Umbilical cord (tissue), 2 donors: ENCODE measurements around the gene DCDC2. TPM values are rescaled to one million over a fixed set of nuclear protein-coding genes. Genes with fewer than 3 reads are reported as not detected.
A peak's percentile ranks its signal among the peaks of the same experiment; 100 is the strongest.
"Not testable (repeated sequence)": the region's sequence is repeated elsewhere in the genome, so short reads cannot be mapped to it uniquely, and the experiment has no call there.

ENCODE experiments used
- DNase-seq: peaks from one replicate; pipeline ENCODE4 v3.0.0-alpha.2; 2015; ENCODE audit warnings: low spot score
- total RNA-seq: library from RNA; depleted of rRNA; stranded (reverse); fragments of >200 nt; gene quantifications from one replicate; pipeline ENCODE4 v1.2.3, GENCODE V29; 2014; ENCODE audit warnings: low replicate concordance; ENCODE audit not compliant: insufficient read depth

The DCDC2 gene
- total RNA-seq, 1 donor from 2014 or later, result 4.3 TPM

- no peak for DNase-seq
Measured at GRCh38 chr6:24327756-24328155, 30.1 kb downstream of the DCDC2 start.

GRCh38 chr6:24325978-24326377 is 31.9 kb downstream of the DCDC2 start:
- no peak for DNase-seq

GRCh38 chr6:24324617-24325016 is 33.2 kb downstream of the DCDC2 start:
- DNase-seq, result no peak

GRCh38 chr6:24323632-24324337 is 34.1 kb downstream of the DCDC2 start:
- DNase-seq, result no peak

- DNase-seq, result no peak
Measured at GRCh38 chr6:24322924-24323323, 34.9 kb downstream of the DCDC2 start.

GRCh38 chr6:24322446-24322845 is 35.4 kb downstream of the DCDC2 start:
- DNase-seq, result not testable (repeated sequence)

- DNase-seq, result no peak
Measured at GRCh38 chr6:24321538-24322162, 36.2 kb downstream of the DCDC2 start.

GRCh38 chr6:24313251-24314141 is 44.4 kb downstream of the DCDC2 start:
- no peak for DNase-seq

DNA sequence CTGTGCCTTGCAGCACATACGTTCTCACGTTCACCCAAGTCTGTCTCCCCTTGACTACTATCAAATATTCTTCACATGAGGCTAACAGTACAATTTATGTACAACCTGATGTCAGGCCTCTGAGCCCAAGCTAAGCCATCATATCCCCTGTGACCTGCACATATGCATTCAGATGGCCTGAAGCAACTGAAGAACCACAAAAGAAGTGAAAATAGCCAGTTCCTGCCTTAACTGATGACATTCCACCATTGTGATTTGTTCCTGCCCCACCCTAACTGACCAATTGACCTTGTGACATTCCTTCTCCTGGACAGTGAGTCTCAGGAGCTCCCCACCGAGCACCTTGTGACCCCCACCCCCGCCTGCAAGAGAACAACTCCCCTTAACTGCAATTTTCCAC is 46.1 kb downstream of the DCDC2 start:
- DNase-seq, result not testable (repeated sequence)

DNA sequence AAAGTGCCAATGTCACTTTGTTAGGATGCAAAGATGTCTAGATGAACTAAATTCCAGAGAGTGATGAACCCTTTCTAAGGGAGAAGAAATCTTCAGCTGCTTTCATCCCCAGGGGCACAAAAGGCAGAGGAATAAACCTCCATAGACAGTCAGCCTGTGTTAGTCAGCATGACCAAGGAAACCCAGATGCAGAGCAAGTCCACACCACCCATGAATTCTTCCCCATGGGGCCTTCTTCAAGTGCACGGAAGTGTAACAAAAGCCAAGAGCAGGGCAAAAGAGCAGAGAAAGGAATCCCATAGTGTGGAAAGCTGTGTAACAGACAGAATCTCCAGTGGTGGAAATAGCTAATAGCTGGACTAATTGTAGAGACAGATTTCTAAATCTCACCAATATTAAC is 50.0 kb downstream of the DCDC2 start:
- no peak for DNase-seq

GRCh38 chr6:24306936-24307335 is 50.9 kb downstream of the DCDC2 start:
- DNase-seq, result no peak

DNA sequence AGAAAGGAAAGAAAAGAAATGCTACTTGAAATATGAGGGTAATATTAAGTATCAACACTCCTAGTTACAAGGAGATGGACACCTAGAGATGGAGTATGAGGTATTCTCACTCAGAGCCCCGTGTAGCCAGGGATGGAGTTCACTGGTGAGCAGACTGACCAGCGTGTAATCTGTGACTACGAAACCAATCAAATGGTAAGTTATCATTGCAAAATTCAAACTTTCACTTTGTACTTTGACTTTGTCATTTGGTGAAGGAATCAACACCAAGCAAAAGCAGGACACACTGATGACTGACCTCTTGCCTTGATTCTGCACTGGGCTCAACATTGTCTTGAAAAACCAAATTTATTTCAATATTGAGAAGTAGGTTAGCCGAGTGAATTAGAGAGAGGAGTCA is 51.8 kb downstream of the DCDC2 start:
- DNase-seq, result no peak

GRCh38 chr6:24296944-24297343 is 60.9 kb downstream of the DCDC2 start:
- DNase-seq, result no peak

- not testable (repeated sequence) for DNase-seq
Measured at GRCh38 chr6:24293852-24294251, 64.0 kb downstream of the DCDC2 start.

- DNase-seq, result no peak
Measured at GRCh38 chr6:24287239-24287638, 70.6 kb downstream of the DCDC2 start.

DNA sequence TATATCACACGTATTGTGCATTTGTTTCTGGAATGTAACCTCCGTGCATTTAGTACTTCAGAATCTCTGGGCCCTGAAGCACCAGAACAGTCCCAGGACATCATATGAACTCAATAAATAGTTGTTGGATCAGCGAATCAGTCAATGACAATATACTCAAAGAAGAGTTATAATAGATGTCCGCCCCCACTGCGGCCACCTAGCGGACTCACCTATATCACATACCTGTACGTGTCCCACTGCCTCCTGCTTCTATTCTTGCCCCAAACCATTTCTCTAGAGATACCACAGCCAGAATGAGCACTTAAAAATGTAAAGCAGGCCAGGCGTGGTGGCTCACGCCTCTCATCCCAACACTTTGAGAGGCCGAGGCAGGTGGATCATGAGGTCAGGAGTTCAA is 73.9 kb downstream of the DCDC2 start:
- DNase-seq, result no peak

GRCh38 chr6:24283043-24283985 is 74.5 kb downstream of the DCDC2 start:
- peak; percentile 75 for DNase-seq

GRCh38 chr6:24274441-24275083 is 83.3 kb downstream of the DCDC2 start:
- peak; percentile 7 for DNase-seq

GRCh38 chr6:24273096-24273870 is 84.6 kb downstream of the DCDC2 start:
- peak; percentile 10 for DNase-seq

- DNase-seq, result no peak
Measured at GRCh38 chr6:24272553-24272952, 85.3 kb downstream of the DCDC2 start.
